Neuronal stem cell (in vitro differentiated cells): ENCODE results near the gene ZNF816.

ENCODE experiments used
- DNase-seq: peaks from one replicate; pipeline ENCODE4 v3.0.0-alpha.2; 2013; ENCODE audit warnings: low spot score
- H2AFZ ChIP-seq: one replicate; pipeline ENCODE4 v1.6.1; 2013; ENCODE audit warnings: mild to moderate bottlenecking, low read length, inconsistent platforms
- H2AK5ac ChIP-seq: 2 replicates; pipeline ENCODE4 v1.6.1; 2013; ENCODE audit warnings: low read depth, mild to moderate bottlenecking, inconsistent platforms, low read length, moderate library complexity, mixed read lengths
- H2BK120ac ChIP-seq: 2 replicates; pipeline ENCODE4 v1.6.1; 2013; ENCODE audit warnings: low read depth, mild to moderate bottlenecking, inconsistent platforms, low read length, moderate library complexity, mixed read lengths
- H2BK12ac ChIP-seq: one replicate; pipeline ENCODE4 v1.6.1; 2013; ENCODE audit warnings: low read length, inconsistent platforms
- H2BK15ac ChIP-seq: 2 replicates; pipeline ENCODE4 v1.6.1; 2013; ENCODE audit warnings: mild to moderate bottlenecking, low read length, inconsistent platforms, mixed read lengths
- H2BK5ac ChIP-seq: one replicate; pipeline ENCODE4 v1.6.1; 2013; ENCODE audit warnings: inconsistent platforms, mild to moderate bottlenecking, low read length, moderate library complexity
- H3K14ac ChIP-seq: one replicate; pipeline ENCODE4 v1.6.1; 2013; ENCODE audit warnings: low read length, inconsistent platforms
- H3K18ac ChIP-seq: 2 replicates; pipeline ENCODE4 v1.6.1; 2013; ENCODE audit warnings: low read length, inconsistent platforms
- H3K23ac ChIP-seq: 2 replicates; pipeline ENCODE4 v1.6.1; 2013; ENCODE audit warnings: low read depth, mild to moderate bottlenecking, mixed read lengths, low read length, inconsistent platforms; ENCODE audit not compliant: poor library complexity
- H3K27ac ChIP-seq: replicated peaks from 3 replicates; pipeline ENCODE4 v1.5.1; 2013; ENCODE audit warnings: low read length, inconsistent platforms
- H3K27me3 ChIP-seq, 3 experiments: 2 replicates each; pipeline ENCODE4 v1.6.1; 2013; ENCODE audit warnings: low read length in 3 of 3, mild to moderate bottlenecking in 2 of 3, inconsistent platforms in 1 of 3, low read depth in 1 of 3, mixed read lengths in 1 of 3, moderate library complexity in 1 of 3; ENCODE audit not compliant: control insufficient read depth in 3 of 3, insufficient read depth in 3 of 3
- H3K36me3 ChIP-seq, 2 donors: replicated peaks in 1 of 2; 2 replicates each; pipeline ENCODE4 v1.6.1; 2013; ENCODE audit warnings: low read length in 2 of 2; ENCODE audit not compliant: control insufficient read depth in 2 of 2, insufficient read depth in 2 of 2
- H3K4ac ChIP-seq: 2 replicates; pipeline ENCODE4 v1.6.1; 2013; ENCODE audit warnings: inconsistent platforms, mild to moderate bottlenecking, low read length, moderate library complexity
- H3K4me1 ChIP-seq, 2 donors: 1 replicate in 1 of 2; 2 replicates in 1 of 2; pipeline ENCODE4 v1.6.1; 2013; ENCODE audit warnings: low read length in 2 of 2, low read depth in 1 of 2; ENCODE audit not compliant: control insufficient read depth in 2 of 2, insufficient read depth in 1 of 2
- H3K4me2 ChIP-seq: one replicate; pipeline ENCODE4 v1.6.1; 2013; ENCODE audit warnings: mild to moderate bottlenecking, low read length, inconsistent platforms; ENCODE audit not compliant: insufficient read depth, poor library complexity, severe bottlenecking
- H3K4me3 ChIP-seq, 2 donors: 2 replicates each; pipeline ENCODE4 v1.5.1; 2013; ENCODE audit warnings: low read length in 2 of 2, mild to moderate bottlenecking in 2 of 2, inconsistent platforms in 1 of 2, moderate library complexity in 1 of 2
- H3K79me1 ChIP-seq: one replicate; pipeline ENCODE4 v1.6.1; 2013; ENCODE audit warnings: low read depth, mild to moderate bottlenecking, inconsistent platforms, low read length, moderate library complexity
- H3K9ac ChIP-seq: one replicate; pipeline ENCODE4 v1.6.1; 2013; ENCODE audit warnings: mild to moderate bottlenecking, low read depth, low read length, inconsistent platforms; ENCODE audit not compliant: poor library complexity
- H3K9me3 ChIP-seq, 2 donors: replicated peaks in 1 of 2; 2 replicates each; pipeline versions ENCODE3 to v1.6.1; 2013; ENCODE audit warnings: low read length in 2 of 2, mild to moderate bottlenecking in 2 of 2, inconsistent platforms in 1 of 2, low read depth in 1 of 2, mixed read lengths in 1 of 2, moderate library complexity in 1 of 2; ENCODE audit not compliant: control insufficient read depth in 2 of 2, insufficient read depth in 1 of 2
- H4K8ac ChIP-seq: one replicate; pipeline ENCODE4 v1.6.1; 2013; ENCODE audit warnings: low read depth, mild to moderate bottlenecking, inconsistent platforms, low read length, moderate library complexity
- H4K91ac ChIP-seq: one replicate; pipeline ENCODE4 v1.6.1; 2013; ENCODE audit warnings: low read length, low read depth, mild to moderate bottlenecking, inconsistent platforms; ENCODE audit not compliant: poor library complexity
- WGBS, 2 donors: extraction: QIAGEN DNeasy Blood & Tissue Kit; methylation state at CpG; one replicate each; pipeline ENCODE4 v1.1.7; 2013; ENCODE audit warnings: missing lambda C conversion rate in 2 of 2, mixed read lengths in 1 of 2; ENCODE audit not compliant: insufficient read length in 2 of 2, insufficient replicate concordance in 1 of 2; ENCODE audit errors: extremely low coverage in 2 of 2; 5-methylcytosine and 5-hydroxymethylcytosine counted together

ZNF816 gene

GRCh38 chr19:52992109-52993004 is 29.7 kb upstream of the ZNF816 start:
- Histone ChIP-seq H3K4me2 (peak overlapping the region; percentile 76), H2AFZ (peak overlapping the region; percentile 68), H3K27ac (no peak overlapping the region), H3K4me1 (peaks cover 0 to 7% of the 10 kb centered on the region in 2 donors), H4K91ac (no peak overlapping the region), H3K79me1 (no peaks in the 10 kb centered on the region), H3K36me3 (peaks cover under 1 to 5% of the 10 kb centered on the region in 2 donors), H3K4me3 (peak overlapping the region; percentile 26 to 77), H3K14ac (peak overlapping the region; percentile 79), H2BK15ac (peak overlapping the region; percentile 87), H2AK5ac (no peak overlapping the region), H3K23ac (peak overlapping the region; percentile 27), H4K8ac (no peak overlapping the region), H3K9me3 (peaks cover 0 to 15% of the 10 kb centered on the region in 2 donors), H2BK12ac (peak overlapping the region; percentile 75), H2BK5ac (no peak overlapping the region), H3K27me3 (peaks cover 0 to 2% (median 0%) of the 10 kb centered on the region in 3 experiments), H3K9ac (peak overlapping the region; percentile 86), H3K4ac (no peak overlapping the region), H3K18ac (peak overlapping the region; percentile 74), H2BK120ac (no peak overlapping the region)
- DNase-seq, result no peak
- WGBS, 2 donors, result 100% methylated on average over 3 of the region's 26 CpGs; no CpG with 5 or more reads in 1 of the 2 donors

- no peak overlapping the region for H3K18ac ChIP-seq
- no peak overlapping the region for H2BK12ac ChIP-seq
- WGBS, 2 donors, result no CpG with 5 or more reads among the region's 2 CpGs
- no peak overlapping the region for H3K4me3 ChIP-seq
- no peak overlapping the region for H4K8ac ChIP-seq
- H3K79me1 ChIP-seq, result no peaks in the 10 kb centered on the region
- H2AK5ac ChIP-seq, result no peak overlapping the region
- H3K14ac ChIP-seq, result no peak overlapping the region
- H3K4me1 ChIP-seq, result peaks cover 0 to 7% of the 10 kb centered on the region in 2 donors
- no peak overlapping the region for H3K4ac ChIP-seq
- no peak overlapping the region for H3K27ac ChIP-seq
- H2AFZ ChIP-seq, result no peak overlapping the region
- no peak overlapping the region for H2BK120ac ChIP-seq
- no peak overlapping the region for H3K4me2 ChIP-seq
- H3K9ac ChIP-seq, result no peak overlapping the region
- peaks cover 6 to 9% of the 10 kb centered on the region in 2 donors for H3K36me3 ChIP-seq
- H3K23ac ChIP-seq, result no peak overlapping the region
- peaks cover 3 to 23% of the 10 kb centered on the region in 2 donors for H3K9me3 ChIP-seq
- peaks cover 0 to 2% (median 0%) of the 10 kb centered on the region in 3 experiments for H3K27me3 ChIP-seq
- H4K91ac ChIP-seq, result no peak overlapping the region
- H2BK5ac ChIP-seq, result no peak overlapping the region
- no peak overlapping the region for H2BK15ac ChIP-seq
- DNase-seq, result no peak
Observed at GRCh38 chr19:52991484-52991883, 28.8 kb upstream of the ZNF816 start.

GRCh38 chr19:52990759-52991418 is 28.2 kb upstream of the ZNF816 start:
- Histone ChIP-seq H3K14ac (no peak overlapping the region), H3K4me2 (no peak overlapping the region), H3K18ac (no peak overlapping the region), H3K23ac (no peak overlapping the region), H2BK5ac (no peak overlapping the region), H3K27ac (no peak overlapping the region), H3K4ac (no peak overlapping the region), H3K79me1 (no peaks in the 10 kb centered on the region), H3K27me3 (peaks cover 0 to 2% (median 0%) of the 10 kb centered on the region in 3 experiments), H2AFZ (no peak overlapping the region), H3K9ac (no peak overlapping the region), H3K9me3 (peaks cover 5 to 28% of the 10 kb centered on the region in 2 donors), H3K4me1 (peaks cover 0 to 7% of the 10 kb centered on the region in 2 donors), H3K36me3 (peaks cover 10 to 15% of the 10 kb centered on the region in 2 donors), H2AK5ac (no peak overlapping the region), H2BK12ac (no peak overlapping the region), H2BK120ac (no peak overlapping the region), H4K8ac (no peak overlapping the region), H4K91ac (no peak overlapping the region), H3K4me3 (no peak overlapping the region), H2BK15ac (no peak overlapping the region)
- no CpG with 5 or more reads among the region's 16 CpGs for WGBS, 2 donors
- DNase-seq, result no peak

- Histone ChIP-seq H3K4ac (no peak overlapping the region), H2BK15ac (no peak overlapping the region), H3K14ac (no peak overlapping the region), H3K36me3 (peaks cover 15 to 32% of the 10 kb centered on the region in 2 donors), H4K91ac (no peak overlapping the region), H3K4me1 (peaks cover 0 to 7% of the 10 kb centered on the region in 2 donors), H3K9ac (no peak overlapping the region), H3K79me1 (no peaks in the 10 kb centered on the region), H2BK5ac (no peak overlapping the region), H3K27ac (no peak overlapping the region), H2BK120ac (no peak overlapping the region), H2AK5ac (no peak overlapping the region), H3K23ac (no peak overlapping the region), H2AFZ (no peak overlapping the region), H3K4me3 (no peak overlapping the region), H3K18ac (no peak overlapping the region), H3K27me3 (peaks cover 0 to 2% (median 0%) of the 10 kb centered on the region in 3 experiments), H3K9me3 (peaks cover 7 to 30% of the 10 kb centered on the region in 2 donors), H3K4me2 (no peak overlapping the region), H4K8ac (no peak overlapping the region), H2BK12ac (no peak overlapping the region)
- whole genome bisulfite sequencing, 2 donors, result no CpG with 5 or more reads among the region's 5 CpGs
- no peak for DNase-seq
Observed at GRCh38 chr19:52988506-52988905, 25.8 kb upstream of the ZNF816 start.
